Measurements from ENCODE around the gene R3HDM2. TPM values are rescaled to one million over a fixed set of nuclear protein-coding genes. Genes with fewer than 3 reads are reported as not detected.
A peak's percentile ranks its signal among the peaks of the same experiment; 100 is the strongest.

The R3HDM2 gene
- total RNA-seq, 1 experiment from 2014 or later = 34.7 TPM

DNA sequence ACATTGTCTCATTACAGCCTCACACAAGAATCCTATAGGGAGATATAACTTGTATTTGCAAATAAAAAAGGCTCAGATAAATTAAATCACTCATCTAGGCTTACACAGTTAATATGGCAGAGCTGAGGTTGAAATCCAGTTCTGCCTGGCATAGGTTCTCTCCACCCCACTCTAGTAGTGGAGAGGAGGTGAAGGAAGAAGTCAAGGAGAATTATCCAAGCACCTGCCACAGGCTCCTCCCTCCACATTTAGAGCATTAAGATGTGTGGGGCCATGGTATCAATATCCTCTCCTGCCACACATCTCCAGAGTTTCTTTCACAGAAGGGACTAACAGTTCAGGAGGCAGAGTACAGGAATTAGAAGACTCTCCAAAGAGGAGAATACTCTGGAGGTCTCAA, 157.3 kb downstream of the R3HDM2 start:
- Mint-ChIP-seq H3K36me3 (peaks cover 10% of the 10 kb centered on the region), H3K4me3 (no peak overlapping the region), H3K9me3 (peaks cover 3% of the 10 kb centered on the region; the same call in 1 of the 2 replicates), H3K27me3 (ENCODE audit: low read depth) (no peaks in the 10 kb centered on the region), H3K27ac (no peak overlapping the region), H3K4me1 (no peaks in the 10 kb centered on the region)
- DNase-seq (ENCODE audit: low spot score) (no peak), ATAC-seq (no peak)
- TF ChIP-seq, protein P1, sequence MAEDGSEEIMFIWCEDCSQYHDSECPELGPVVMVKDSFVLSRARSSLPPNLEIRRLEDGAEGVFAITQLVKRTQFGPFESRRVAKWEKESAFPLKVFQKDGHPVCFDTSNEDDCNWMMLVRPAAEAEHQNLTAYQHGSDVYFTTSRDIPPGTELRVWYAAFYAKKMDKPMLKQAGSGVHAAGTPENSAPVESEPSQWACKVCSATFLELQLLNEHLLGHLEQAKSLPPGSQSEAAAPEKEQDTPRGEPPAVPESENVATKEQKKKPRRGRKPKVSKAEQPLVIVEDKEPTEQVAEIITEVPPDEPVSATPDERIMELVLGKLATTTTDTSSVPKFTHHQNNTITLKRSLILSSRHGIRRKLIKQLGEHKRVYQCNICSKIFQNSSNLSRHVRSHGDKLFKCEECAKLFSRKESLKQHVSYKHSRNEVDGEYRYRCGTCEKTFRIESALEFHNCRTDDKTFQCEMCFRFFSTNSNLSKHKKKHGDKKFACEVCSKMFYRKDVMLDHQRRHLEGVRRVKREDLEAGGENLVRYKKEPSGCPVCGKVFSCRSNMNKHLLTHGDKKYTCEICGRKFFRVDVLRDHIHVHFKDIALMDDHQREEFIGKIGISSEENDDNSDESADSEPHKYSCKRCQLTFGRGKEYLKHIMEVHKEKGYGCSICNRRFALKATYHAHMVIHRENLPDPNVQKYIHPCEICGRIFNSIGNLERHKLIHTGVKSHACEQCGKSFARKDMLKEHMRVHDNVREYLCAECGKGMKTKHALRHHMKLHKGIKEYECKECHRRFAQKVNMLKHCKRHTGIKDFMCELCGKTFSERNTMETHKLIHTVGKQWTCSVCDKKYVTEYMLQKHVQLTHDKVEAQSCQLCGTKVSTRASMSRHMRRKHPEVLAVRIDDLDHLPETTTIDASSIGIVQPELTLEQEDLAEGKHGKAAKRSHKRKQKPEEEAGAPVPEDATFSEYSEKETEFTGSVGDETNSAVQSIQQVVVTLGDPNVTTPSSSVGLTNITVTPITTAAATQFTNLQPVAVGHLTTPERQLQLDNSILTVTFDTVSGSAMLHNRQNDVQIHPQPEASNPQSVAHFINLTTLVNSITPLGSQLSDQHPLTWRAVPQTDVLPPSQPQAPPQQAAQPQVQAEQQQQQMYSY (CRISPR knock-in tag; IDR thresholded peaks at IDR 0.05) = no peak
- TF ChIP-seq, protein P2, sequence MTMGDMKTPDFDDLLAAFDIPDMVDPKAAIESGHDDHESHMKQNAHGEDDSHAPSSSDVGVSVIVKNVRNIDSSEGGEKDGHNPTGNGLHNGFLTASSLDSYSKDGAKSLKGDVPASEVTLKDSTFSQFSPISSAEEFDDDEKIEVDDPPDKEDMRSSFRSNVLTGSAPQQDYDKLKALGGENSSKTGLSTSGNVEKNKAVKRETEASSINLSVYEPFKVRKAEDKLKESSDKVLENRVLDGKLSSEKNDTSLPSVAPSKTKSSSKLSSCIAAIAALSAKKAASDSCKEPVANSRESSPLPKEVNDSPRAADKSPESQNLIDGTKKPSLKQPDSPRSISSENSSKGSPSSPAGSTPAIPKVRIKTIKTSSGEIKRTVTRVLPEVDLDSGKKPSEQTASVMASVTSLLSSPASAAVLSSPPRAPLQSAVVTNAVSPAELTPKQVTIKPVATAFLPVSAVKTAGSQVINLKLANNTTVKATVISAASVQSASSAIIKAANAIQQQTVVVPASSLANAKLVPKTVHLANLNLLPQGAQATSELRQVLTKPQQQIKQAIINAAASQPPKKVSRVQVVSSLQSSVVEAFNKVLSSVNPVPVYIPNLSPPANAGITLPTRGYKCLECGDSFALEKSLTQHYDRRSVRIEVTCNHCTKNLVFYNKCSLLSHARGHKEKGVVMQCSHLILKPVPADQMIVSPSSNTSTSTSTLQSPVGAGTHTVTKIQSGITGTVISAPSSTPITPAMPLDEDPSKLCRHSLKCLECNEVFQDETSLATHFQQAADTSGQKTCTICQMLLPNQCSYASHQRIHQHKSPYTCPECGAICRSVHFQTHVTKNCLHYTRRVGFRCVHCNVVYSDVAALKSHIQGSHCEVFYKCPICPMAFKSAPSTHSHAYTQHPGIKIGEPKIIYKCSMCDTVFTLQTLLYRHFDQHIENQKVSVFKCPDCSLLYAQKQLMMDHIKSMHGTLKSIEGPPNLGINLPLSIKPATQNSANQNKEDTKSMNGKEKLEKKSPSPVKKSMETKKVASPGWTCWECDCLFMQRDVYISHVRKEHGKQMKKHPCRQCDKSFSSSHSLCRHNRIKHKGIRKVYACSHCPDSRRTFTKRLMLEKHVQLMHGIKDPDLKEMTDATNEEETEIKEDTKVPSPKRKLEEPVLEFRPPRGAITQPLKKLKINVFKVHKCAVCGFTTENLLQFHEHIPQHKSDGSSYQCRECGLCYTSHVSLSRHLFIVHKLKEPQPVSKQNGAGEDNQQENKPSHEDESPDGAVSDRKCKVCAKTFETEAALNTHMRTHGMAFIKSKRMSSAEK (CRISPR knock-in tag; IDR thresholded peaks at IDR 0.05; ENCODE audit: borderline replicate concordance) = no peak
- TF ChIP-seq IRF2 (CRISPR knock-in tag; IDR thresholded peaks at IDR 0.05; ENCODE audit: borderline replicate concordance, low read depth) = no peak
- TF ChIP-seq, protein P3, sequence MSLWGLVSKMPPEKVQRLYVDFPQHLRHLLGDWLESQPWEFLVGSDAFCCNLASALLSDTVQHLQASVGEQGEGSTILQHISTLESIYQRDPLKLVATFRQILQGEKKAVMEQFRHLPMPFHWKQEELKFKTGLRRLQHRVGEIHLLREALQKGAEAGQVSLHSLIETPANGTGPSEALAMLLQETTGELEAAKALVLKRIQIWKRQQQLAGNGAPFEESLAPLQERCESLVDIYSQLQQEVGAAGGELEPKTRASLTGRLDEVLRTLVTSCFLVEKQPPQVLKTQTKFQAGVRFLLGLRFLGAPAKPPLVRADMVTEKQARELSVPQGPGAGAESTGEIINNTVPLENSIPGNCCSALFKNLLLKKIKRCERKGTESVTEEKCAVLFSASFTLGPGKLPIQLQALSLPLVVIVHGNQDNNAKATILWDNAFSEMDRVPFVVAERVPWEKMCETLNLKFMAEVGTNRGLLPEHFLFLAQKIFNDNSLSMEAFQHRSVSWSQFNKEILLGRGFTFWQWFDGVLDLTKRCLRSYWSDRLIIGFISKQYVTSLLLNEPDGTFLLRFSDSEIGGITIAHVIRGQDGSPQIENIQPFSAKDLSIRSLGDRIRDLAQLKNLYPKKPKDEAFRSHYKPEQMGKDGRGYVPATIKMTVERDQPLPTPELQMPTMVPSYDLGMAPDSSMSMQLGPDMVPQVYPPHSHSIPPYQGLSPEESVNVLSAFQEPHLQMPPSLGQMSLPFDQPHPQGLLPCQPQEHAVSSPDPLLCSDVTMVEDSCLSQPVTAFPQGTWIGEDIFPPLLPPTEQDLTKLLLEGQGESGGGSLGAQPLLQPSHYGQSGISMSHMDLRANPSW (CRISPR knock-in tag; conservative IDR thresholded peaks at IDR 0.05; ENCODE audit: low read depth) = no peak
- TF ChIP-seq, protein P4, sequence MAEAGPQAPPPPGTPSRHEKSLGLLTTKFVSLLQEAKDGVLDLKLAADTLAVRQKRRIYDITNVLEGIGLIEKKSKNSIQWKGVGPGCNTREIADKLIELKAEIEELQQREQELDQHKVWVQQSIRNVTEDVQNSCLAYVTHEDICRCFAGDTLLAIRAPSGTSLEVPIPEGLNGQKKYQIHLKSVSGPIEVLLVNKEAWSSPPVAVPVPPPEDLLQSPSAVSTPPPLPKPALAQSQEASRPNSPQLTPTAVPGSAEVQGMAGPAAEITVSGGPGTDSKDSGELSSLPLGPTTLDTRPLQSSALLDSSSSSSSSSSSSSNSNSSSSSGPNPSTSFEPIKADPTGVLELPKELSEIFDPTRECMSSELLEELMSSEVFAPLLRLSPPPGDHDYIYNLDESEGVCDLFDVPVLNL (CRISPR knock-in tag; IDR thresholded peaks at IDR 0.05; ENCODE audit: borderline replicate concordance, low read depth) = no peak
- TF ChIP-seq JUN (CRISPR knock-in tag; IDR thresholded peaks at IDR 0.05) = no peak
- ChIA-PET POLR2A (interaction anchor here (0.7 kb wide), 1 partner anchor 12 kb away, joined by 3 read pairs; no protein-coding TSS in a partner anchor), CTCF (interaction anchor here (1.2 to 3.2 kb wide), 4 partner anchors 31 to 185 kb away, joined by 3 to 14 read pairs (median 6); partner anchors contain the start of gene INHBE)

DNA sequence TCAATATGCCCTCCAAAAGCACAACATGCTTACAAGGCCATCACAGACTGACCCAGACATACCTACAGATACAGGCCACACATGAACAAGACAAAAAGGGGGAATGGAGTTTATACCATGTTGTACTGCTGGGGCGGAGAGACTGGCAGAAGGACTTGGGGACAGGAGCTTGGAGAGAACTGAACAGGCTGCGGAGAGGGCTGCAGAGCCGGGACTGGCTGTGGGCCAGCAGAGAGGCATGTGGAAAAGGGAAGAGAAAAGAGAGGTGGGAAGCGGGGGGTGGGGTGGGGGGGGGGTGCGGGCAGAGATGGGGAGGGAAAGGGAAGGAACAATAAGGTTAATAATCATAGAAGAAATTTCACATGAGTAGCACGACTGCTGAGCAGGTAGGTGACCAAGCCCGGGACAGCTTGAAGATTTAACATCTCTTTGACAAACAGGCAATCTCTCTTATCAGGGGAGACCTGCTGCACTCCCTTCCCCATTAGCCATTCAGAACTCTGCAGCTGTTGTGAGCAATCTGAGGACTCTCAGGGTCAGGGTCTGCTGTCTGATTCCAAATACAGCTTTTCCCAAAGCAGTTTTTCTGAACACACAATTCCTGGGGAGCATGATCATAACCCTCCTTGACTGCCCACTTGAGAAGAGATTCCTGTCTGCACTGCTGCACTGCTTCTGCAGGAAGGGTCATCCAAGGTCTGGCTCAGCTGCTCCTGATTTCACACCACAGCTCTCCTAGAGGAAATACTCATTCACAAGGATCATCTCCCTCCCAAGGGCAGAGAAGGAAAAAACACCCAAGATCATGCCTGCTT, 158.3 kb downstream of the R3HDM2 start:
- Mint-ChIP-seq H3K4me3 (no peak overlapping the region), H3K9me3 (peaks cover 3% of the 10 kb centered on the region; the same call in 1 of the 2 replicates), H3K27ac (peak overlapping the region; percentile 34), H3K4me1 (no peaks in the 10 kb centered on the region), H3K36me3 (peaks cover 15% of the 10 kb centered on the region), H3K27me3 (ENCODE audit: low read depth) (no peaks in the 10 kb centered on the region)
- ChIA-PET CTCF (interaction anchor here (0.6 to 3.2 kb wide), 6 partner anchors 30 to 183 kb away, joined by 3 to 14 read pairs (median 5); partner anchors contain the start of gene INHBE), POLR2A (no interaction called here)
- ATAC-seq (no peak), DNase-seq (ENCODE audit: low spot score) (no peak)
- TF ChIP-seq, protein P5, sequence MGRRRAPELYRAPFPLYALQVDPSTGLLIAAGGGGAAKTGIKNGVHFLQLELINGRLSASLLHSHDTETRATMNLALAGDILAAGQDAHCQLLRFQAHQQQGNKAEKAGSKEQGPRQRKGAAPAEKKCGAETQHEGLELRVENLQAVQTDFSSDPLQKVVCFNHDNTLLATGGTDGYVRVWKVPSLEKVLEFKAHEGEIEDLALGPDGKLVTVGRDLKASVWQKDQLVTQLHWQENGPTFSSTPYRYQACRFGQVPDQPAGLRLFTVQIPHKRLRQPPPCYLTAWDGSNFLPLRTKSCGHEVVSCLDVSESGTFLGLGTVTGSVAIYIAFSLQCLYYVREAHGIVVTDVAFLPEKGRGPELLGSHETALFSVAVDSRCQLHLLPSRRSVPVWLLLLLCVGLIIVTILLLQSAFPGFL (CRISPR knock-in tag; IDR thresholded peaks at IDR 0.05; ENCODE audit: borderline replicate concordance) = no peak
- no peak for TF ChIP-seq SP1 (CRISPR knock-in tag; conservative IDR thresholded peaks at IDR 0.05)
- no peak for TF ChIP-seq ELF4 (CRISPR knock-in tag; IDR thresholded peaks at IDR 0.05; ENCODE audit: low read depth)
- TF ChIP-seq GRHL2 (CRISPR knock-in tag; IDR thresholded peaks at IDR 0.05; ENCODE audit: insufficient replicate concordance, severe bottlenecking) = no peak
- TF ChIP-seq NFYB (CRISPR knock-in tag; conservative IDR thresholded peaks at IDR 0.05; ENCODE audit: low read depth) = no peak
- TF ChIP-seq CREB1 (CRISPR knock-in tag; IDR thresholded peaks at IDR 0.05) = no peak
- no peak for TF ChIP-seq SMAD4 (CRISPR knock-in tag; IDR thresholded peaks at IDR 0.05)
- no peak for TF ChIP-seq JAZF1 (CRISPR knock-in tag; IDR thresholded peaks at IDR 0.05)
- TF ChIP-seq, protein P6, sequence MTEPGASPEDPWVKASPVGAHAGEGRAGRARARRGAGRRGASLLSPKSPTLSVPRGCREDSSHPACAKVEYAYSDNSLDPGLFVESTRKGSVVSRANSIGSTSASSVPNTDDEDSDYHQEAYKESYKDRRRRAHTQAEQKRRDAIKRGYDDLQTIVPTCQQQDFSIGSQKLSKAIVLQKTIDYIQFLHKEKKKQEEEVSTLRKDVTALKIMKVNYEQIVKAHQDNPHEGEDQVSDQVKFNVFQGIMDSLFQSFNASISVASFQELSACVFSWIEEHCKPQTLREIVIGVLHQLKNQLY (CRISPR knock-in tag; IDR thresholded peaks at IDR 0.05) = no peak
- TF ChIP-seq, protein P7, sequence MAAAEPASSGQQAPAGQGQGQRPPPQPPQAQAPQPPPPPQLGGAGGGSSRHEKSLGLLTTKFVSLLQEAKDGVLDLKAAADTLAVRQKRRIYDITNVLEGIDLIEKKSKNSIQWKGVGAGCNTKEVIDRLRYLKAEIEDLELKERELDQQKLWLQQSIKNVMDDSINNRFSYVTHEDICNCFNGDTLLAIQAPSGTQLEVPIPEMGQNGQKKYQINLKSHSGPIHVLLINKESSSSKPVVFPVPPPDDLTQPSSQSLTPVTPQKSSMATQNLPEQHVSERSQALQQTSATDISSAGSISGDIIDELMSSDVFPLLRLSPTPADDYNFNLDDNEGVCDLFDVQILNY (CRISPR knock-in tag; IDR thresholded peaks at IDR 0.05) = no peak

Data from WTC11 (cell line).